HepG2 (cell line): ENCODE measurements around the gene ZNF154. TPM values are rescaled to one million over a fixed set of nuclear protein-coding genes. Genes with fewer than 3 reads are reported as not detected.

ENCODE experiments used
- ATAC-seq: fragments of 200-7000 bp; cut with Tn5 transposase; 3 replicates; pipeline ENCODE4 v1.9.1; 2020; ENCODE audit warnings: mild to moderate bottlenecking, moderate library complexity
- BruUV-seq: library from RNA; stranded (reverse); fragments of 400-500 nt; replicated peaks from 2 replicates; lab custom pipeline; 2021; lab: Mats Ljungman, UMichigan
- CTCF ChIA-PET: fragments of 300-600 bp; formaldehyde crosslinking; extraction: SDS; loops from one replicate; lab custom pipeline; 2021; ENCODE audit warnings: low total read pairs, inconsistent platforms, low intra/inter-chr PET ratio; lab: Yijun Ruan, JAX
- POLR2A ChIA-PET: fragments of 350-600 bp; sonication (Branson Sonifier 250); formaldehyde crosslinking; loops from one replicate; lab custom pipeline; 2020; ENCODE audit warnings: antibody characterized with exemption, inconsistent platforms; lab: Yijun Ruan, JAX
- DNase-seq: peaks from one replicate; pipeline ENCODE4 v3.0.0-alpha.2; 2015; ENCODE audit warnings: low spot score
- FAIRE-seq: peaks from 3 replicates; lab custom pipeline; 2011; peaks lifted over from hg19 to GRCh38; lab: Jason Lieb, UNC
- H2AFZ ChIP-seq: one replicate; pipeline ENCODE4 v1.6.1; 2011; ENCODE audit warnings: low read length, inconsistent platforms
- H3K27ac ChIP-seq: fragments of 300-600 bp; 3 replicates; pipeline ENCODE4 v1.8.0; 2011; ENCODE audit warnings: mixed run types, mild to moderate bottlenecking, mixed read lengths, low read length, inconsistent platforms; ENCODE audit not compliant: insufficient read depth; ENCODE audit errors: extremely low read length
- H3K27me3 ChIP-seq, 2 experiments: fragments of 200-600 bp in 1 of 2; 2 replicates in 1 of 2; 3 replicates in 1 of 2; pipeline versions ENCODE4 v1.6.0 to v1.8.0; 2011; ENCODE audit warnings: low read length in 2 of 2, mild to moderate bottlenecking in 2 of 2, moderate library complexity in 2 of 2, inconsistent platforms in 1 of 2; ENCODE audit not compliant: insufficient read depth in 2 of 2, control insufficient read depth in 1 of 2
- H3K36me3 ChIP-seq, 2 experiments: fragments of 200-600 bp in 1 of 2; replicated peaks in 1 of 2; 2 replicates in 1 of 2; 3 replicates in 1 of 2; pipeline versions ENCODE4 v1.5.1 to v1.8.0; 2011; ENCODE audit warnings: low read length in 2 of 2, inconsistent platforms in 1 of 2; ENCODE audit not compliant: insufficient read depth in 2 of 2, control insufficient read depth in 1 of 2
- H3K4me1 ChIP-seq: 2 replicates; pipeline ENCODE4 v1.5.1; 2012; ENCODE audit warnings: low read length, inconsistent platforms; ENCODE audit not compliant: insufficient read depth
- H3K4me2 ChIP-seq: 2 replicates; pipeline ENCODE4 v1.6.0; 2011; ENCODE audit warnings: low read depth, low read length, inconsistent platforms
- H3K4me3 ChIP-seq, 3 experiments: fragments of 200-600 bp in 1 of 3; sonication (generic), shearing (Covaris generic) in 1 of 3; replicated peaks in 1 of 3; 2 replicates each; pipeline ENCODE4 v1.5.1; 2011 to 2016; ENCODE audit warnings: low read length in 3 of 3, inconsistent platforms in 2 of 3, low read depth in 2 of 3, mild to moderate bottlenecking in 2 of 3, control low read depth in 1 of 3, mixed read lengths in 1 of 3; ENCODE audit not compliant: insufficient read depth in 1 of 3
- H3K79me2 ChIP-seq: one replicate; pipeline ENCODE4 v1.6.1; 2011; ENCODE audit warnings: low read length, inconsistent platforms; ENCODE audit not compliant: insufficient read depth
- H3K9ac ChIP-seq: 2 replicates; pipeline ENCODE4 v1.6.0; 2011; ENCODE audit warnings: mild to moderate bottlenecking, low read depth, low read length, inconsistent platforms; ENCODE audit not compliant: insufficient read depth
- H3K9me3 ChIP-seq: 2 replicates; pipeline ENCODE4 v1.5.1; 2012; ENCODE audit warnings: mild to moderate bottlenecking, low read length
- H4K20me1 ChIP-seq: 2 replicates; pipeline ENCODE4 v1.6.0; 2011; ENCODE audit warnings: inconsistent platforms, mild to moderate bottlenecking, low read length, moderate library complexity; ENCODE audit not compliant: insufficient read depth
- MAFF ChIP-seq: IDR thresholded peaks from 2 replicates; pipeline ENCODE4 v1.6.1; 2011; ENCODE audit warnings: low read depth, low read length, improper control_type of control experiment
- MAFK ChIP-seq, 2 experiments: IDR thresholded peaks in 1 of 2; conservative IDR thresholded peaks in 1 of 2; 2 replicates each; pipeline ENCODE4 v1.6.1; 2011; ENCODE audit warnings: improper control_type of control experiment in 2 of 2, low read length in 2 of 2
- NR2F2 ChIP-seq: IDR thresholded peaks from 2 replicates; pipeline ENCODE4 v1.6.1; 2012; ENCODE audit warnings: low read depth, inconsistent platforms, borderline replicate concordance
- RBFOX2 ChIP-seq: fragments of 200-400 bp; formaldehyde crosslinking; IDR thresholded peaks from 2 replicates; pipeline ENCODE4 v1.6.1; 2017; ENCODE audit warnings: low read depth, mild to moderate bottlenecking, low read length
- SSRP1 ChIP-seq: IDR thresholded peaks from 2 replicates; pipeline ENCODE4 v1.6.1; 2016; ENCODE audit warnings: control low read depth
- ZNF354B ChIP-seq: sonication (generic); formaldehyde crosslinking; IDR thresholded peaks from 2 replicates; pipeline ENCODE4 v1.8.0; 2022; ENCODE audit warnings: mild to moderate bottlenecking, missing genetic modification reagents
- WGBS: methylation state at CpG from one replicate; pipeline ENCODE4 v1.1.6; 2017; ENCODE audit warnings: low lambda C conversion rate; 5-methylcytosine and 5-hydroxymethylcytosine counted together
- in situ Hi-C: cut with HindIII; loops from 2 replicates; pipeline ENCODE4 v1.10.0; 2017; ENCODE audit warnings: low pct_unique_long_range_greater_than_20kb; ENCODE audit not compliant: extremely low pct_ligation_motif_present
- intact Hi-C: fragments of 100-400 bp; cut with micrococcal nuclease; formaldehyde crosslinking; loops from one replicate; pipeline ENCODE4 v1.10.0; 2022; ENCODE audit not compliant: unreplicated experiment
- polyA plus RNA-seq, 8 experiments: library from polyadenylated mRNA; depleted of rRNA in 3 of 8; stranded (reverse) in 7 of 8; unstranded in 1 of 8; fragments of >200 nt; fragmentation: Illumina TruSeq in 4 of 8; extraction: Trizol in 4 of 8; gene quantifications; 2 replicates each; pipeline versions ENCODE4 v1.2.1 to v1.2.3, GENCODE V29; 2011 to 2016; ENCODE audit warnings: low read depth in 4 of 8, missing spikeins in 1 of 8, mixed read lengths in 1 of 8; ENCODE audit not compliant: insufficient read depth in 1 of 8
- total RNA-seq, 5 experiments: library from RNA; depleted of rRNA; stranded (reverse); fragments of >200 nt; fragmentation: Illumina TruSeq; extraction: Trizol; gene quantifications; 2 replicates each; pipeline ENCODE4 v1.2.3, GENCODE V29; 2016; ENCODE audit warnings: low read depth in 1 of 5
- TF ChIP-seq, protein P1 (sequence below): fragments of 450-650 bp; IDR thresholded peaks from 2 replicates; pipeline ENCODE4 v1.6.1; 2017; ENCODE audit warnings: mild to moderate bottlenecking

Gene ZNF154
- total and polyA plus RNA-seq, 2 of the 13 experiments (the other 11 are each of a cell fraction or from before 2014, with no cell fraction given) = not detected

DNA sequence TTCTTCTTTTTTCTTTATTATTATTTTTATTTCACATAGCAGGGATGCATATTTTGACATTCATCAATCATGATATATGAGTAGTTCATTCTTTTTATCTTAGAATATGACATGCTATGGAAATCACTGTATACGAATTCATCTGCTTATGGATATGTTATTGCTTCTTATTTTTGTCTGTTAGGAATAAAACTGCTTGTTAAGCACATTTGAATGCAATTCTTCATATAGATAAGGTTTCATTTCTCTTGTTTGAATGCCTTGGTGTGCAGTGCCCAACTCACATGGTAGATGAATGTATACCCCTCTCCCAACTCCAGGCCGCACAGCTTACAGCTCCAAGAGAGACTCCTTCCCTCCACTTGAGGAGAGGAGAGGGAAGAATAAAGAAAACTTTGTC is 48.9 kb upstream of the ZNF154 start:
- no peak for FAIRE-seq
- H3K27ac ChIP-seq = no peak overlapping the region
- ChIA-PET POLR2A (no interaction called here), CTCF (no interaction called here)
- no TSS peak for BruUV-seq
- H3K27me3 ChIP-seq = no peaks in the 10 kb centered on the region
- no peaks in the 10 kb centered on the region for H3K4me1 ChIP-seq
- intact Hi-C loops = no loop called here
- no peaks in the 10 kb centered on the region for H3K79me2 ChIP-seq
- no peak overlapping the region for H3K4me2 ChIP-seq
- no peak overlapping the region for H3K9ac ChIP-seq
- no peaks in the 10 kb centered on the region for H4K20me1 ChIP-seq
- peaks cover 14 to 60% of the 10 kb centered on the region in 2 experiments for H3K36me3 ChIP-seq
- H2AFZ ChIP-seq = no peak overlapping the region
- no peaks in the 10 kb centered on the region for H3K9me3 ChIP-seq
- in situ Hi-C loops = no loop called here
- no peak for DNase-seq
- WGBS = 97% methylated on average over 2 of the region's 2 CpGs
- no peak for ATAC-seq
- TF ChIP-seq ZNF354B (no peak), MAFF (peak; percentile 65), SSRP1 (CRISPR knock-in tag) (no peak), MAFK (conservative IDR thresholded peaks at IDR 0.05 in 1 of 2, IDR thresholded peaks at IDR 0.05 in 1 of 2; ENCODE audit: low read length in 2 of 2) (peak; percentile 65 to 74)
- H3K4me3 ChIP-seq = no peak overlapping the region

DNA sequence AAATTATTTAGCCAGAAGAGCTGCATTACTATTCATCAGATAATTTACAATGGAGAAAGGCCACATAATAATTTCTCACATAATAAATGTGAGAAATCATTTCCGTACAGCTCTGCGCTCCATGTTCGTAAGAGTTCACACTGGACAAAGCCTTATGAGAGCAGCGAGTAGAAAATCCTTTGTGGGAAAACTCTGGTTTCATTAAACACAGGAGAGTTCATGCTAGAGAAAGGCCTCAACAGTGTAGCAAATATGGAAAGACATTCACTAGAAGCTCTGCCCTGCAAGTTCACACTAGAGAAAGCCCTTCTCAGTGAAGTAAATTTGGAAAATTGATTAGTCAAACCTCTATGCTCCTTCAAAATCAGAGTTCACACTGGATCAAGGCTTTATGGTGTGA is 46.0 kb upstream of the ZNF154 start:
- no peaks in the 10 kb centered on the region for H3K9me3 ChIP-seq
- no peak for FAIRE-seq
- ChIA-PET CTCF (no interaction called here), POLR2A (interaction anchor here (0.9 to 1.5 kb wide), 2 partner anchors 49 to 64 kb away, joined by 3 read pairs; no protein-coding TSS in a partner anchor)
- no peak for ATAC-seq
- peaks cover 20 to 70% of the 10 kb centered on the region in 2 experiments for H3K36me3 ChIP-seq
- intact Hi-C loops (no loop called here), in situ Hi-C loops (no loop called here)
- no peaks in the 10 kb centered on the region for H4K20me1 ChIP-seq
- H2AFZ ChIP-seq = no peak overlapping the region
- peaks cover 2% of the 10 kb centered on the region for H3K4me1 ChIP-seq
- H3K4me3 ChIP-seq = no peak overlapping the region
- TF ChIP-seq, protein P1, sequence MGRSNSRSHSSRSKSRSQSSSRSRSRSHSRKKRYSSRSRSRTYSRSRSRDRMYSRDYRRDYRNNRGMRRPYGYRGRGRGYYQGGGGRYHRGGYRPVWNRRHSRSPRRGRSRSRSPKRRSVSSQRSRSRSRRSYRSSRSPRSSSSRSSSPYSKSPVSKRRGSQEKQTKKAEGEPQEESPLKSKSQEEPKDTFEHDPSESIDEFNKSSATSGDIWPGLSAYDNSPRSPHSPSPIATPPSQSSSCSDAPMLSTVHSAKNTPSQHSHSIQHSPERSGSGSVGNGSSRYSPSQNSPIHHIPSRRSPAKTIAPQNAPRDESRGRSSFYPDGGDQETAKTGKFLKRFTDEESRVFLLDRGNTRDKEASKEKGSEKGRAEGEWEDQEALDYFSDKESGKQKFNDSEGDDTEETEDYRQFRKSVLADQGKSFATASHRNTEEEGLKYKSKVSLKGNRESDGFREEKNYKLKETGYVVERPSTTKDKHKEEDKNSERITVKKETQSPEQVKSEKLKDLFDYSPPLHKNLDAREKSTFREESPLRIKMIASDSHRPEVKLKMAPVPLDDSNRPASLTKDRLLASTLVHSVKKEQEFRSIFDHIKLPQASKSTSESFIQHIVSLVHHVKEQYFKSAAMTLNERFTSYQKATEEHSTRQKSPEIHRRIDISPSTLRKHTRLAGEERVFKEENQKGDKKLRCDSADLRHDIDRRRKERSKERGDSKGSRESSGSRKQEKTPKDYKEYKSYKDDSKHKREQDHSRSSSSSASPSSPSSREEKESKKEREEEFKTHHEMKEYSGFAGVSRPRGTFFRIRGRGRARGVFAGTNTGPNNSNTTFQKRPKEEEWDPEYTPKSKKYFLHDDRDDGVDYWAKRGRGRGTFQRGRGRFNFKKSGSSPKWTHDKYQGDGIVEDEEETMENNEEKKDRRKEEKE = no peak
- no peak for TF ChIP-seq NR2F2
- peak; percentile 48 for TF ChIP-seq RBFOX2
- WGBS = over 99% methylated on average over 4 of the region's 4 CpGs
- peaks cover 3% of the 10 kb centered on the region for H3K79me2 ChIP-seq
- no peak overlapping the region for H3K4me2 ChIP-seq
- no peak for DNase-seq
- H3K9ac ChIP-seq = no peak overlapping the region
- no peaks in the 10 kb centered on the region for H3K27me3 ChIP-seq
- no peak overlapping the region for H3K27ac ChIP-seq
- no TSS peak for BruUV-seq
